NCI-H1092 (cell line): Measurements from ENCODE around the gene NKD2.
"Not testable (repeated sequence)": the region's sequence is repeated elsewhere in the genome, so short reads cannot be mapped to it uniquely, and the experiment has no call there.

Source experiments
- DNase-seq: peaks from one replicate; lab custom pipeline; 2025; lab: John Stamatoyannopoulos, UW

Gene NKD2

DNA sequence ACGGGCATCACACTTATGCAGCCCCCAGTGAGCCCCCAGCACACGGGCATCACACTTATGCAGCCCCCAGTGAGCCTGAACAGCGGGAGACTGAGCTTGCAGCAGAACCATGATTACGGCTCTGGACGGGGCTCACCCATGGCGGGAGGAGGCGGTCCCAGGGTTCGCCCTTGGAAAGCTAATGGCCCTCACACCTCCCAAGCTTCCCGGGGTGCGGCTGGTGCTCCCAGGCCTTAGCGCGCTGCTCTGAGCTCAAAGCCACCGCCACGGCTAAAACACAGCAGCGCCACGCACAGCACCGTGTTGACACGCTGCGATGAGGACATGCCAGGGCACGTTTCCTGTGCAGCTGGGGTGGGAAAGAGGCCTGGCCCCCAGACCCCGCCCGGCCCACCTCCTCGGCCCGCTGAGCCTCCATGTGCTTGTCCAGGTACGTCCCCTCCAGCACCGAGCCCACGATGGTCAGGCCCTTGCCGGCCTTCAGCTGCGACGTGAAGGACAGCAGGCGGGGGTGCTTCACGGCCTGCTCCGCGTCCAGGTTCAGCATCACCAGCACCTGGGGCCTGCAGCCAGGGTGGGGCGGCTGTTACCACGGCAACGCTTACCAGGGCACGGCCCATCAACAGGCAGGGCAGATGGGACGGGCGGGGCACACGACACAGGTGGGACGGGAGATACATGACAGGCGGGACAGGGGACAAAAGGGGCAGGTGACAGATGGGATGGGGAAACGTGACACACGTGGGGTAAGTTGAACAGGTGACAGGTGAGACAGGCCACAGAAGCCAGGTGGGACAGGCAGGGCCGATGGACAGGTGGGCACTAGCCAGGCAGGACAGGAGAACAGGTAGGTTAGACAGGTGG lies 64.9 kb downstream of the NKD2 start:
- no peak for DNase-seq

DNA sequence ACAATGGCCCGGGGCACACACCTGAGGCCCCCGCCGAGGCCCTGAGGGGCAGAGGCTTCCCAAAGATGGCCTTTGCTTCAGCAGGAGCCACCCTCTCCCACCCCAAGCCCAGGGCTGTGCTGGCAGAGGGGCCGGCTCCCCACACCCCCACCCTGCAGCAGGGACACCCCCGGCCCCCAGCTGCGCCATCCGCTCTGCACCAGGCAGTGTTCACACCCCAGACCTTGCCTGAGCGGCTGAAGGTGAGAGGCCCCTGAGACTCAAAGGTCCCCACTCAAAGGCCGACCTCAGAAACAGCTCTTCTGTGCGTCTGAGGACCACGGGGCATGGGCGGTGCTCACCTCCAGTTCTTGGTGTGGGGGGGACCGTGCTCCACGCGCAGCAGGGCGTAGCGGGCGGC lies 65.6 kb downstream of the NKD2 start:
- no peak for DNase-seq

DNA sequence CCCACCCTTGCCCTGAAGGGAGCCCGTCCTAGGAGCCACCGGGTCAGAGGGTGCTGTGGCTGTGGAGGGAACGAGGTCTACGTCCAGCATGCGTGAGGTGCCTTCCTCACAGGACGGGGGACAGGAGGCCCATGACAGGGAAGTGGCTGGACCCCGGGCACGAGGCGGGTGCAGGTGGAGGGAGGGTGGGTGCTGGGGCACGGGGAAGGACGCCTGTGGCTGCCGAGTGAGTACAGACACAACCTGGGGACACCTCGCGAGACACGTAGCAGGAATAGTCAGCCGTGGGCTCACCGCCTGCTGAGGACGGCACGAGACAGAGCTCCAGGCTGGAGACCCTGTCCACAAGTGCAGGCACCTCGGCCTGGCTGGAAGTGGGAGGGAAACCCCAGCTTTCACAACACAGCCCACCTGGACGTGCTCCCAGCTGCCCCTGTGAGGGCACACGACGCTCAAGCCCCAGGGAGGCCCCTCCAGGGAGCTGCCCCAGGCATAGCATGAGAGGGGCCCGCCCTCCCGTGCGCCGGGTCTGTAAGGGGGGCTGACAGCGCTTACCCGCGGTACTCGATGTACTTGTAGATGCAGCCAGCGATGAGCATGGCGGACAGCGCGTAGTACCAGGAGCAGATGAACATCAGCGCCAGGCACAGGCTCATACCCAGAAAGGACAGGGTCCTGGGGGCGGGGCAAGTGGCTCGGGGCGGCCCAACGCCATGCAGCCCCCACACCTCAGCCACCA lies 66.4 kb downstream of the NKD2 start:
- no peak for DNase-seq

DNA sequence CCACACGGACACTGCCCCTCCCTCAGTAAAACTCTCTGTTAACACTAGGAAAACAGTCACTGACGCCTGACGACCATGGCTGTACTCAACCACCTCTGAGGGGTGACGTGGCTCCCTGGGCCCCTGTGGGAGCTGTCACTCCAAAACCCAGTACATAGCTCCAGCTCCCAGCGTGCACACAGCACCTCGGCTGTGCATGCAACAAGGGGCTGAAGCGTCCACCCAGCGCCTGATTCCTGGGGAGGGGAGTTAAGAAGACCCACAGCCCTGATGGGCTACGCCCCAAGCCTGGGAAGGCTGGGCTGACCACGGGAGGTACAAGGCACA lies 66.9 kb downstream of the NKD2 start:
- no peak for DNase-seq

DNA sequence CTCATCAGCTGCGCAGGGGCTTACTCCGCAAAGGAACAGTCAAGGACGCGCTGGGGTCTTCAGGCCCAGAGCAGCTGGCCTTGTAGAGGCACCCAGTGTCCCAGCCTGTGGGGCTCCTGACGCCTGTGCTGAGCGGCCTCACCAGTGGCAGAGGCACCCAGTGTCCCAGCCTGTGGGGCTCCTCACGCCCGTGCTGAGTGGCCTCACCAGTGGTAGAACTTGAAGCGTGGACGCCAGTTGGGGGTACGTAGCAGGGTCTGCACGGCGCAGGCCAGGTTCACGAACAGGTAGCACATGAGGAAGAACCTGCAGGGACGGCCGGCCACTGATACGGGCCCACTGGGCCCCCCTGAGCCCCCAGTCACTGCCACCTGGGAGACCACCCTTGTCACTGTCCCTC lies 67.3 kb downstream of the NKD2 start:
- DNase-seq, result no peak

DNA sequence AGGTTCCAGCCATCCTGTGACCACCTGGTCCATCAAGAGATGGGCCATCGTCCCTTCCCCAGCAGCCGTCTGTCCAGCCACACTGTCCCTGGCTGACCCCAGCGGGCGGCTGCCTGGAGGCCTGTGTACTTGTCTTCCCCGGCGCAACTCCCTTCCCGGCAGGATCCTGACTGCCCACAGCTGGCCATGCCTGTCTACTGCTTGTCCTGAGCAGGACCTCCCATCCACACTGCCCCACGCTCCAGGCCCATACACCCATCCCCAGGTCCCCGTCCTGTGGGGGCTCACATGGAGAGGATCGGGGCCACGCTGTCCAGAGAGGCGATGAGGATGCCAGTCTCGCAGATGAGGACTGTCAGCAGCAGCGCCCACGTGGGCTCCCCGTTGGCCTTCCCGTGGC lies 67.8 kb downstream of the NKD2 start:
- DNase-seq, result no peak

DNA sequence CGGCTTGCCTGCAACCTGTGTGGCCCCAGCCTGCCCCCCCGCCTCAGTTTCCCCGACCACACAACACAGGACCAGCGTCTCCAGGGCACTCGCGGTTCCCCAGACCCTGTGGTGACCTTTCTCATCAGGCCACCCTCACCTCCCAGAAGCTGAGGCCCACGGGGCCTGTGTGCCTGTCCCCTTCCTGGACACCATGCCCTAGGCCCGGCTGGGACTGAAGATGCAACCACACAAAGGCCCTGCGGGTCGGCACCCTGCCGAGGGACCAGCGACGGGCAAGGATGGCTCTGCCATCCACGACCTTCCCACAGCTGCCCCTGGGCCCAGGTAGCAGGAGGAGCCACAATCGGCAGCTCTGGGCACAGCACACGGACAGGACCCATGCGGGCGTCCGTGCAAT lies 68.4 kb downstream of the NKD2 start:
- no peak for DNase-seq

DNA sequence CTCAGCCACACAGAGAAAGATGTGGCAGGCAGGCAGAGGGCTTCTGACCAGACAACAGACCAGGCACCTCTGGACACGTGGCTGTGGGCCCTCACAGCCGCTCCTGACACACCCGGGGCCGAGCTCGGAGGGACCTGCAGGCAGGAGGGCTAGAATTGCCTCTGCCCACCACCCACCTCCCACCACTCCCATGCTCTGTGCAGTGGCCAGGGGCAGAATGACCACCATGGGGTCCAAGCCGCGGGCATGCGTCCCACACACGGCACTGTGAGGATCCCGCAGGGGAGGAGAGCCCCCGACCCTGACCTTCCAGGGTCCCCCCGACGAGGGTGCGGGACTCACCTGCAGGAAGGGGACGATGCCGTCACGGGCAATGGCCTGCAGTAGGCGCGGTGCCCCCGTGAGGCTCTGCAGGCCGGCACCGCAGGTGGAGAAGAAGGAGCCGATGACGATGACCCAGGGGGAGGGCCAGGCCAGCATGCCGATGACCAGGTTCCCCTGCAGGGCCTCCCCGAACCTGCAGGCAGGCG lies 69.0 kb downstream of the NKD2 start:
- DNase-seq, result no peak

DNA sequence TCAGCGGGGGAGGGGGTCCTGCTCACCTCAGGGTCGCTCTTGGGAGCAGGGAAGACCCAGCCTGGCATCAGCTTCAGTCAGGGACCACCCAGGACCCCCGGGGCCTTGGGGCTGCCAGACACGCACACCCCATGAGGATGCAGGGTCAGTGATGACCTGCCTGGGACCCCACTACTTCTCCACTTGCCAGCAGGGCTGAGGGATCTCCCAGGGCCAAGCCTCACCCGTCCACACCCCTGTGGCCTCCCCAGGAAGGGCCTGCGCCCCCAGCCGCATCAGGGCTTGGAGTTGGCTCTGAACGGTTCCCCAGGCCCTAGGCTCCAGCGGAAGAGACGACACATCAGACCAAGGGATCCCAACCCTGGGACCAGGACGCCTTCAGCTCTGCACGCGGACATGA lies 69.6 kb downstream of the NKD2 start:
- DNase-seq, result no peak

DNA sequence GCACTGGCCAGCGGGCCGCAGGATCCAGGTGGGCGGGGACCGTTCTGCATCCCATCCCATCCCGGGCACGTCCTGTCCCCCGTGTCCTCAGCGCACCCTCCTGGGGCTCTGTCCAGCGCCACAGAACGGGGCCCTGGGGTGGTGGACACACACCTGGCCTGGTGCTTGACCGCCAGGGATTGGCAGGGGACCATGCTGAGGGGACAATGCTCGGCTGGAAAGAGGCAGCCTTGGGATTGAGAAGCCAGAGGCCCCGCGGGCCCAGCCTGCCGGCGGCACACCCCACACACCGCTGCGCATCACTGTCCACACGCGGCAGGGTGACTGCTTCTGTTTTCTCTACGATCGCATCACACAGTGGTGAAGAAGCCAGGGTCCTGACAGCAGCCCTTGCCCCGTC lies 70.2 kb downstream of the NKD2 start:
- DNase-seq, result no peak

DNA sequence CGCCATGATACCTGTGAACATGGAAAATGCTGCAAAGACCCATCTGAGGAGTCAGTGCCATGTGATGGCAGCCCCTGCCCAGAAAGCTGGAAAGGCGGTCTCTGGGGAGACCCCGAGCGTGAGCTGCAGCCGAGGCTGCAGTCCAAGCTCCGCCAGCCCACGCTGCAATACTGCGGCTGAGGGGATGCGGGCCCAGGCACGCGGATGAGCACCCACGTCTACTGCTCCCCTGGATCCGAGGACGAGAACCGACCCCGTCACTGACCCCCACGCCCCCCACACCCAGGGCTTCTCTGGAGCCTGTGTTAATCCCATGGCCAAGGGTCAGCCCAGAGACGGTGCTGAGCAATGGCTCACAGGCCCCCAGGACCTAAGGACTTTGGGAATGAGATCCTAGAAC lies 70.9 kb downstream of the NKD2 start:
- DNase-seq, result no peak

DNA sequence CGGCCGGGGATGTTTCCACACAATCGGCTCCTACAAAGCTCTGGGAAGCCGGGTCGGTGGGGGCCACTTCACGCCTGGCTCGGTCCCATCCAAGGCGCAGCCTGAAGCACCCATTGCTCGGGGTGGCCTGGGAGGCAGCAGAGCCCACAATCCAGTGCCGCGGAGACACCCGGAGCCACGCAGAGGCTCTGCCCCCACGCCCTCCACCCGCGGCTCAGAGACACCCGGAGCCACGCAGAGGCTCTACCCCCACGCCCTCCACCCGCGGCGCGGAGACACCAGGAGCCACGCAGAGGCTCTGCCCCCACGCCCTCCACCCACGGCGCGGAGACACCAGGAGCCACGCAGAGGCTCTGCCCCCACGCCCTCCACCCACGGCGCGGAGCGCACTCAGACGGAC lies 71.4 kb downstream of the NKD2 start:
- no peak for DNase-seq

DNA sequence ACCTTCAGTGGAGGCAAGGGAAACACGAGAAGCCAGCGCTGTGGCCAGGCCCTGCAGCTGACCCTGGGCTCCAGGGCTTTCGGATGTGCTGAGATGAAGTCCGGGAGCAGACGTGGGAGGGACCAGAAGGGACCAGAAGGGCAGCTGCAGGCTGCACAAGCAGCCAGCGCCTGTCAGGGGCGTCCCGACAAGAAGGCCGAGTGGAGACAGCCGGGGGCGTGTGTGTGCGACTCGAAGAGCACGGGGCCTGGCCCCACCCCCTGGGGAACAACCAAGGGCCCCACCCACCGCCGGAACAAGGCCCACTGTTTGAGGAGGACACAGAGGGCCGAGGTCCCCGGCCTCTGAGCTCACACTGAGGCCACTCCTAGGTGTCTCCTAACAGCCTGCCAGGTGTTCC lies 71.8 kb downstream of the NKD2 start:
- no peak for DNase-seq

DNA sequence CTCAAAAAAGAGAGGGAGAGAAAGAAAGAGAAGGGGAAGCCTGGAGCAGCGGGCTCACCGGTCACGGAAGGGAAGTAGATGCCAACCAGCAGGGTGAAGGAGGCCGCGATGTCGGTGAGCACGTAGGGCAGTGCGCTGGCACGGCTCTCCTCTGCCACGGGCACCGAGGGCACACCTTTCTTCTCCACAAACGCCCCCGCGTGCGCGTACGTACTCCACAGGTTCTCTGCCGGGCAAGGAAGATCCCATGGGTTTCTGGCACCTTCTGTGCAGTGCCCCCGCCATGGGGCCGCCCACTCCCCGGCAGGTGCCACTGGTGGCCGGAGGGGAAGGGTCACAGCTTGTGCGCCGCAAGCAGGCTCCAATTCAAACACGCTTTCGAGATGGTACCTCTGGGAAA lies 72.9 kb downstream of the NKD2 start:
- no peak for DNase-seq

DNA sequence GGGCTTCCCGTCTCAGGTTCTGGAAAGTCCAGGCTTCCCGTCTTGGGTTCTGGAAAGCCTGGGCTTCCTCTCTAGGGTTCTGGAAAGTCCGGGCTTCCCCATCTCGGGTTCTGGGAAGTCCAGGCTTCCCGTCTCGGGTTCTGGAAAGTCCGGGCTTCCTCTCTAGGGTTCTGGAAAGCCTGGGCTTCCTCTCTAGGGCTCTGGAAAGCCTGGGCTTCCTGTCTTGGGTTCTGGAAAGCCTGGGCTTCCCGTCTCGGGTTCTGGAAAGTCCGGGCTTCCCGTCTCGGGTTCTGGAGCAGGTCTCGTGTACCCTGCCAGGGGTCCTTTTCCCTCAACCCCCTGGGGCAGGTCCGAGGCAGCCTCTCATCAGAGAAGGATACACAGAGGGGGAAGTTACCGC lies 74.4 kb downstream of the NKD2 start:
- DNase-seq, result not testable (repeated sequence)

DNA sequence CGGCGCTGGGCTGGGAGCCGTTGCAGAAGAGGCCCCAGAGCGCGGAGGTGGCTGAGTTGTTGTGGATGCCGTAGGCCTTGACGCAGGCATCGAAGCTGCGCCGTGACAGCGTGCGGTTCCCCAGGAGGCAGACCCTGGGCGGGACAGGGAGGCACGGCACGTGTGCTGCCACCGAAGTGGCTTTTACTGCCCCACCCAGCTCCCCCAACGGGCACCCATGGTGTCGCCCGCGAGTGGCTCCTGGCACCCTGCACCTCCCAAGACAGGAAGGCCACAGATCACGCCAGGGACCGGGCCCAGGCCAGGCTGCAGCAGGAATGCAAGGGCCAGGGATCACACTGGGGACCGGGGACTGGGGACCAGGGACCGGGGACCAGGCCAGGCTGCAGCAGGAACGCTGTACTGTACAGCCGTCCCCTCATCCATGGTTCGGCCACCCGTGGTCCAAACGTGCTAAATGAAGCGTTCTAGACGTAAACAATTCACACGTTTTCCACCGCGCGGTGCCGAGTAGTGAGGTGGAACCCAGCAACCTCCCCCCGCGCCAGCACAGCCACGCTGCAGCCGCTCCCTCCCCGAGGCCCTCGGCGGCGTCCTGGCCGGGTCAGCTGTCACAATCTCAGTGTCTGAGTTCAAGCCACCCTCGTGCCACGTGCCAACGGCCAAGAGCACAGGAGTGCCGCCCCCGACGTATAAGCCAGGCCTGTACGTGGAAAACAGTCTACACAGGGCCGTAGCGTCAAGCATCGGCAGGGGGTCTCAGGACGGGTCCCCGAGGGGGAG lies 75.4 kb downstream of the NKD2 start:
- no peak for DNase-seq

DNA sequence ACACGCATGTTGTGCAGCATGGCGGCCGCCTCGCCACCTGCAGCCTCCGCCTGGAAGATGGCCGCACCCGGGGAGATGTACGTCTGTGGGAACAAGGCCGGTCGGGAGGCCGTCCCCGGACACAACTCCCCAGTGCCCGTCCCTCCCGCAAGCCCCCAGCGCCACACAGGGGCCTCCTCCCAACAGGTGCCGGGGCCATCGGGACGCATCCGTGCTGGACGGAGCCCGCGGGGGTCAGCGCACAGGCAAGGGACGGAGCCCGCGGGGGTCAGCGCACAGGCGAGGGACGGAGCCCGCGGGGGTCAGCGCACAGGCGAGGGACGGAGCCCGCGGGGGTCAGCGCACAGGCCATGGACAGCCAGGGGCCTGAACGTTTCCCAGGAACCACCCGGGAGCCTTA lies 76.8 kb downstream of the NKD2 start:
- no peak for DNase-seq

DNA sequence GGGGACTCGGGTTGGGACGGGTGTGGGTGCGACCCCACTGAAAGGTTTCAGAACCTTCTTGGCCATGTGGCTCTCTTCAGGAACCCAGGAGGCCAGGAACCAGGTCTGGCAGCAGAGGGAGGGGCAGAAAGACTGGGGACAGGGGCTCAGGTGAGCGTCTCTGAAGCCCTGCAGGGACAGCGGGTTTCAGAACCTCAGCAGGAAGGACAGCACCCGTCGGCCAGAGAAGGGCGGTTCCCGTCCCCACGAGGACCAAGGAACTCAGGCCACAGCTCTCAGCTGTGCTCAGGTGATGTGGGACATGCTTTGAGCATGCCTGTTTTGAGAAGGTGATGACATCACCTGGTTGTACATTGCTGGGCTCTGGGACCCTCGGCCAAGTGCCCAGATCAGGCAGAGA lies 77.5 kb downstream of the NKD2 start:
- DNase-seq, result no peak

DNA sequence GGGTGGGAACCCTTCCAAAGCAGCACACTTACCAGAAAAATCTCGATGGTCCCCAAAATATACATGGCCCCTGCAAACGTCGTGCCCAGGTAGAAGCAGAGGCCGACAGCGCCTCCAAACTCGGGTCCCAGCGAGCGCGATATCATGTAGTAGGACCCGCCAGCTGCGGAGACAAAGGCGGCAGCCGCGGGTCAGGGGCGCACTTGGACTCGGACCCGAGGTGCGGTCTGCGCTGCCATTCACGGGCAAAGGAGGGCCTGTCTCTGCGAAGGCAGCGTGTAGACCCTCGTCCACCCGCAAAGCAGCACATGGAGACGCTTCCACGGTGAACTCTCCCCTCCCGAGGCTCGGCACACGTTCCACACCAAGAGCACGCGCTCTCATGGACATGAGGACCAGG lies 78.3 kb downstream of the NKD2 start:
- DNase-seq, result no peak

DNA sequence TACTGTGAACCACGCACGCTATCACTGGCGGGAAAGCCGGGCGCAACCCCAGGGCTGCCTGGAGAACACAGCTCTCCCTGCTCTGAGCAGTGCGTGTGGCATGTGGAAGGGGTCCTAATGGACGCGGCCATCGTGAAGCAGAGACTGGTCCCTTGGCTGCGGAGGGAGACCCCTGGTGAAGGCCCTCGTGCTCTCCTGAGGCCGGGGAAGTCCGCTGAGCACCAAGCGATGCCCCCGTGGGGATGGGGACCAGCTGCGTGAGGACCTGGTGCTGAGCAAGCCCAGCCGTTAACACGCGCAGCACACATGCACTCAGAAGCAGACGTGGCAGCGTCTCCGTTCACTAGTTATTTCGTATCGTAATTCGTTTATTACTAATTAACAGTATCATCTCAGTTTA lies 78.8 kb downstream of the NKD2 start:
- DNase-seq, result no peak

DNA sequence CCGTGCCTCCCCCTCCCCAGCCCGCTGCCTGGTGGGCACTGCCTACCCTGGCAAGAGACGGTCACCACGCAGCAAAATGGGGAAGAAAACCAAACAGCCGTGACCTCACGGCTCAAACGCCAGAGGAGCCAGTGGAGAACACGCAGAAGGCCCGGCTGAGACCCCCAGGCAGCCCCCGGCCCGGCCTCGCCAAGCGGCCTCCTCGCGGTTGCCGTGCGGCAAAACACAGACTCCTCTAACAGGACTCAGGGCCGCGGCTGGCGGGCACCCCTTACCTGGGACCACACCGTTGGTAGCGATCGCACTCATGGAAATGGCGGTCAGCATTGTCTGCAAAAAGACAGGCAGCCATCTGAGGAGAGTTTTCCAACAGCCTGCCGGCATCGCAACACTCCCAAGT lies 79.4 kb downstream of the NKD2 start:
- DNase-seq, result no peak
